GM12891 (cell line): ENCODE measurements around the gene ZNF487.
"Not testable (repeated sequence)": the region's sequence is repeated elsewhere in the genome, so short reads cannot be mapped to it uniquely, and the experiment has no call there.

Experiments
- DNase-seq: peaks from one replicate; pipeline ENCODE4 v3.0.0; 2011; ENCODE audit warnings: low spot score; ENCODE audit not compliant: insufficient read length
- FAIRE-seq: peaks from 2 replicates; lab custom pipeline; 2011; peaks lifted over from hg19 to GRCh38; lab: Jason Lieb, UNC
- PAX5 ChIP-seq: IDR thresholded peaks from 2 replicates; pipeline ENCODE4 v1.6.1; 2011; ENCODE audit warnings: low read length, moderate library complexity, mild to moderate bottlenecking; ENCODE audit not compliant: insufficient read depth, severe bottlenecking
- POLR2A ChIP-seq: IDR thresholded peaks from 2 replicates; pipeline ENCODE4 v1.6.1; 2011; ENCODE audit warnings: low read depth, low read length, control low read depth
- POLR2AphosphoS5 ChIP-seq: IDR thresholded peaks from 2 replicates; pipeline ENCODE4 v1.6.1; 2011; ENCODE audit warnings: low read depth, low read length, control low read depth
- POU2F2 ChIP-seq: IDR thresholded peaks from 2 replicates; pipeline ENCODE4 v1.6.1; 2011; ENCODE audit warnings: low read depth, mild to moderate bottlenecking, control low read depth, low read length, moderate library complexity
- SPI1 ChIP-seq: IDR thresholded peaks from 2 replicates; pipeline ENCODE4 v1.6.1; 2011; ENCODE audit warnings: low read depth, low read length, control low read depth
- TAF1 ChIP-seq: IDR thresholded peaks from 2 replicates; pipeline ENCODE4 v1.6.1; 2011; ENCODE audit warnings: low read depth, low read length, control low read depth

ZNF487 gene

GRCh38 chr10:43452356-43452914 is 15.5 kb downstream of the ZNF487 start:
- no peak for FAIRE-seq
- TF ChIP-seq POLR2A: no peak
- TF ChIP-seq TAF1: 0 out of 2 replicates have a peak, but pooled peaks have one; percentile 31
- TF ChIP-seq POU2F2: no peak
- no peak for DNase-seq

GRCh38 chr10:43453266-43453831 is 16.4 kb downstream of the ZNF487 start:
- peak; percentile 18 for DNase-seq
- peak; percentile 89 for FAIRE-seq
- no peak for TF ChIP-seq SPI1
- 0 out of 2 replicates have a peak, but pooled peaks have one; percentile 20 for TF ChIP-seq POU2F2

GRCh38 chr10:43454025-43454424 is 17.1 kb downstream of the ZNF487 start:
- peak; percentile 50 for FAIRE-seq

GRCh38 chr10:43456561-43456960 is 19.6 kb downstream of the ZNF487 start:
- not testable (repeated sequence) for DNase-seq, FAIRE-seq

More at GRCh38 chr10:43454025-43454424, 17.1 kb downstream of the ZNF487 start:
- DNase-seq: not testable (repeated sequence)

- no peak for FAIRE-seq
Observed at GRCh38 chr10:43458227-43458626, 21.3 kb downstream of the ZNF487 start.

GRCh38 chr10:43461950-43462349 is 25.0 kb downstream of the ZNF487 start:
- FAIRE-seq (no peak), DNase-seq (peak; percentile 44)
- TF ChIP-seq PAX5 (no peak), POLR2A (no peak), SPI1 (no peak), TAF1 (no peak), POU2F2 (no peak), POLR2AphosphoS5 (no peak)

More at GRCh38 chr10:43458227-43458626, 21.3 kb downstream of the ZNF487 start:
- no peak for TF ChIP-seq POLR2A
- no peak for TF ChIP-seq POU2F2
- no peak for TF ChIP-seq SPI1
- no peak for TF ChIP-seq TAF1
- TF ChIP-seq PAX5: no peak
- no peak for TF ChIP-seq POLR2AphosphoS5
- no peak for DNase-seq

GRCh38 chr10:43465086-43465735 is 28.3 kb downstream of the ZNF487 start:
- not testable (repeated sequence) for FAIRE-seq

GRCh38 chr10:43465736-43466120 is 28.8 kb downstream of the ZNF487 start:
- not testable (repeated sequence) for DNase-seq, FAIRE-seq

More at GRCh38 chr10:43465086-43465735, 28.3 kb downstream of the ZNF487 start:
- DNase-seq: not testable (repeated sequence)

- TF ChIP-seq SPI1 (no peak), PAX5 (no peak), POLR2AphosphoS5 (no peak), TAF1 (no peak), POLR2A (no peak), POU2F2 (no peak)
- FAIRE-seq: no peak
- DNase-seq: no peak
Observed at GRCh38 chr10:43471146-43471545, 34.2 kb downstream of the ZNF487 start.

- FAIRE-seq: no peak
- DNase-seq: no peak
- no peak for TF ChIP-seq PAX5
- no peak for TF ChIP-seq POLR2A
- no peak for TF ChIP-seq POLR2AphosphoS5
- TF ChIP-seq SPI1: no peak
- no peak for TF ChIP-seq POU2F2
- TF ChIP-seq TAF1: no peak
Observed at GRCh38 chr10:43471935-43472720, 35.2 kb downstream of the ZNF487 start.

- TF ChIP-seq POLR2A (no peak), SPI1 (no peak), POLR2AphosphoS5 (no peak), TAF1 (no peak), PAX5 (no peak), POU2F2 (no peak)
- FAIRE-seq: no peak
Observed at GRCh38 chr10:43479275-43479674, 42.4 kb downstream of the ZNF487 start.

More at GRCh38 chr10:43479275-43479674, 42.4 kb downstream of the ZNF487 start:
- no peak for DNase-seq
